HG03103 (cell line): Measurements from ENCODE around the gene SPPL3.

Source experiments
- ATAC-seq: cut with Tn5 transposase; IDR thresholded peaks from one replicate; pipeline ENCODE4 v1.9.1; 2021; ENCODE audit warnings: low read depth; ENCODE audit not compliant: unreplicated experiment

SPPL3 gene

GRCh38 chr12:120822832-120823503 is 81.2 kb downstream of the SPPL3 start:
- ATAC-seq = no peak

DNA sequence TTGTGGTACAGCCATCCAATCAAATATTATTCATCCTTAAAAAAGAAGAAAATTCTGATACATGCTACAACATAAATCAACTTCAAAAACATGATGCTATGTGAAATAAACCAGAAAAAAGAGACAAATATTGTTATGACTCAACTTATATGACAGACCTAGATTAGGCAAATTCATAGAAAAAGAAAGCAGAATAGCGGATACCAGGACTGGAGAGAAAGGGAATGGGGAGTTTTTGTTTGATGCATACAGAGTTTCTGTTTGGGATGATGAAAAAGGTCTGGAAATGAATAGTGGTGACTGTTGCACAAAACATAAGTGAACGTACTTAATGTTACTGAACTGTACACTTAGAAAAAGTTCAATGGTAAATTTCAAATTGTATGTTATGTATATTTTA is 82.3 kb downstream of the SPPL3 start:
- no peak for ATAC-seq

- ATAC-seq = no peak
Measured at GRCh38 chr12:120820884-120821510, 83.2 kb downstream of the SPPL3 start.

DNA sequence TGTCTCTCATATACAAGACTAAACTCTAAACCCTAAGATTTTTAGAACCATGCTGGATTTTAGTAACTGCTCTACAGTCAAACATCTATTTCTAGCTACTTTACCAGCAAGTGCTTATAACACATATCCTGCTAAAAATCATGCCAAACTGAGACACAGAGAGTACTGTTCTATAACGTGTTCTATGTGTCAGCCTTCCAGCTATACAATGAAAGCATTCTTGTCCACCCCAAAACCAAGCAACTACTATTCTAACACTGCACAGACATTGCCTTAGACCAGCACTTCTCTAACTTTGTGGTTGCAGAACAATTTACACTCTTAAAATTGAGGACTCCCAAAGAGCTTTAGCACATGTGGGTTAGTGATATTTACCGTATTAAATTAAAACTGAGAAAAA is 85.7 kb downstream of the SPPL3 start:
- ATAC-seq = no peak

GRCh38 chr12:120817559-120818330 is 86.4 kb downstream of the SPPL3 start:
- no peak for ATAC-seq

GRCh38 chr12:120816363-120816762 is 87.8 kb downstream of the SPPL3 start:
- no peak for ATAC-seq

DNA sequence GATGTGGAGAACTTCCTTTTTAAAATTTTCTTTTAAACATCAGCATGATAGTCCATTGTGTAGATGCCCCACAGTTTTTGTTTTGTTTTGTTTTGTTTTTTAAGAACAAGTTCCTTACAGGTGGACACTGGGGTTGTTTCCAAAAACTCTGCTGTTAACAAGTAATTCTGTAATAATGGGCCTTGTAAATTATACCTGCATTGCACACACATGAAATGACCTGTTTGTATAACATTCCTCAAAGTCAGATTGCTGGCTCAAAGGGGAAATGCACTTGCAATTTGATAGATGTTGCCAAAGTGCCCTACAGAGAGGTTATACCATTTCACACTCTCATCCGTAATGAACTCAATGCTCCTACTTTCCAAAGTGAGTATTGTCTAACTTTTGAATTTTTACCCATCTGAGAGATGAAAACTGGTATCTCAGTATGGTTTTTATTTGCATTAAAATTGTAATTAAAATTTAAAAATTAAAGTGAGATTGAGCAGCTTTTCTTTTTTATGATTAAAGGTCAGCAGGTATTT is 89.2 kb downstream of the SPPL3 start:
- ATAC-seq = no peak

DNA sequence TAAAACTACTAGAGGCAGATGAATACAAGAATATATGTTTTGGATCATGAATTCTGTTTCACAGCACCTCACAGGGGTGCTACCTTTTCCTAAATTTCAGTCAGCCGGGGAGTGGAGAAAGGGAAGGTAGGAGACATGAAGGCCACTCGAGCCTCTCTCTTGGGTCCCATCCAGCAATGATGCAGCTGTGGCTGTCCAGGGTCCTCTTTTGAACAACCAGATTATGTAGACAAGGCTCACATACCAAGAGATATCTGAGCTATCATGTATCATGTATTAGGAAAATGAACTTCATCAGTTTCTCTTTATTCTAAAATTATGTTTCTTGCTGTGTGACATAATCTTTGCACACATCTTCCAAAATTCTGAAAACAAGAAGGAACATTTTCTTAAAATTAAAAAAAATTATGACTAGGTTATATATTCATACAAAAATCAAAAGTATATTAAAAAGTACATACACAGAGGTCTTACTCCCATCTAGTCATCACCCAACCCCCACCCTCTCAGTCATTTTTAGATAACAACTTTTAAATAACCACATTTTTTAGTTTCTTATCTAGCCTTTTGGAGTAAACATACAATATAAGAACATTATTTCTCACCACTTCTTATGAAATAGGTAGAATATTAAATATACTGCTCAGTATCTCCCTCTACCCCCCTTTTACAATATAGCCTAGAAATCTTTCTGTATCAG is 89.8 kb downstream of the SPPL3 start:
- no peak for ATAC-seq

- no peak for ATAC-seq
Measured at GRCh38 chr12:120813588-120814153, 90.5 kb downstream of the SPPL3 start.

GRCh38 chr12:120810021-120810420 is 94.1 kb downstream of the SPPL3 start:
- ATAC-seq = no peak

DNA sequence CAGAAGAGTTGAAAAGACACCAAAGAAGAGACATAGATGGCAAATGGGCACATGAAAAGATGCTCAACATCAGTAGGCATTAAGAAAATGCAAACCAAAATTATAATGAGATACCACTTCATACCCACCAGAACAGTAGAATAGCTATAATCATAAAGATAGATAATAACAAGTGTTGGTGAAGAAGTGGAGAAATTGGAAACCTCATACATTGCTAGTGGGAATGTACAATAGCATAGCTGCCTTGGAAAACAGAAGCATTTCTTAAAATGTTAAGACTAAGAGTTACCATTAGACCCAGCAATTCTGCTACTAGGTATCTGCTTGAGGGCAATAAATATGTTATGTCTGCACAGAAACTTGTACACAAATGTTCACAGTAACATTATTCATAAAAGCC is 99.7 kb downstream of the SPPL3 start:
- no peak for ATAC-seq

DNA sequence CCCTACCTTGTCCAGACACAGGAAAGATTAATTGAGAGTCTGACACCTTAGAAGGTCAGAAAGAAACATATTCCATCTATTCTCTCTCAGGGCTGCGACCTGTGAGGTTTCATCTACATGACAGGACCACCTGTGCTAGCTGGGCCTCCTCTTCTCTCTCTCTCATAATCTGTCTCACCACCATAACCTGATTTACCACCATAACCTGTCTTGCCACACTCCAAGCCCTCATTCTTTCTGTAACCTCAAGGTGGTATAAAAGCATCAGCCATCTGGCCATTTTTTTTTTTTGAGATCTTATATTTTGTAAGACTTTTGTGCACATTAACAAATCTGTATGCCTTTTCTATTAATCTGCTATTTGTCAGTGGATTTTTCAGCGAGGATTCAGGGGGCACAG is 103.0 kb downstream of the SPPL3 start:
- no peak for ATAC-seq

- ATAC-seq = no peak
Measured at GRCh38 chr12:120800665-120801064, 103.5 kb downstream of the SPPL3 start.

DNA sequence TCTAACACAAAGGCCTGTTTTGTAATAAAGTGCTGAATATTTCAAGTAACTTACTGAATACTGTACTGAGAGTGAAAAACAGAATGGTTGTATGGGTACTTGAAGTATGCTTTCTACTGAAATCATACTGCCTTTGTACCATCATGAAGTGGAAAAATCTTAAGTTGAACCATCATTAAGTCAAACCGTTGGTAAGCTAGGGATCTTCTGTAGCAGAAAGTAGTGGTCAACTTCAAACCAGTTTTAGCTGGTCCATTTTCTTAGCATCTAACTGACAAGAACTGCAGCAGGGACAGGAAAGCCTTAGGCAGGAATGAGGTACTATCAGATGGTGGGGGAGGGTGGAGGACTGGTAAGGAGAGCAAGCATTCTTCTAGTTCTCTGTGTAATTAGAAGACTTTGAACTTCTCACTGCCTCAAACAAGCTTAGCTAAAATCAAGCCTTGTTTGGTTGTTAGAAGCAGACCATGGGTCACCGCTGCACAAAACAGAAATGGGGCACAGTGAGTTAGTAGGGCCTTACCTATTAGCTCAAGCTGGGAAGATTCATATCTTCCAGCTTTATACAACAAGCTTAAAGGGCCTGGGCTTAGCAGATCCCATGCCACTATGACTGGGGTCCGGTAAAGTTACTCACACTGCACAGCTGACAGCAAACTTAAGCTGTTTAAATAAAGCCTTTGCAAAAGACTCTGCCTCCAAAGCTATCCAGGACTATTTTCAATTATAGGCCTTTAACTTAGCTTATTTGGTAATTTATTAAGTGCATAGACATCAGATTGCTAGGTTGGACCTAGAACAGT is 104.7 kb downstream of the SPPL3 start:
- ATAC-seq = no peak

- no peak for ATAC-seq
Measured at GRCh38 chr12:120798696-120799095, 105.5 kb downstream of the SPPL3 start.

DNA sequence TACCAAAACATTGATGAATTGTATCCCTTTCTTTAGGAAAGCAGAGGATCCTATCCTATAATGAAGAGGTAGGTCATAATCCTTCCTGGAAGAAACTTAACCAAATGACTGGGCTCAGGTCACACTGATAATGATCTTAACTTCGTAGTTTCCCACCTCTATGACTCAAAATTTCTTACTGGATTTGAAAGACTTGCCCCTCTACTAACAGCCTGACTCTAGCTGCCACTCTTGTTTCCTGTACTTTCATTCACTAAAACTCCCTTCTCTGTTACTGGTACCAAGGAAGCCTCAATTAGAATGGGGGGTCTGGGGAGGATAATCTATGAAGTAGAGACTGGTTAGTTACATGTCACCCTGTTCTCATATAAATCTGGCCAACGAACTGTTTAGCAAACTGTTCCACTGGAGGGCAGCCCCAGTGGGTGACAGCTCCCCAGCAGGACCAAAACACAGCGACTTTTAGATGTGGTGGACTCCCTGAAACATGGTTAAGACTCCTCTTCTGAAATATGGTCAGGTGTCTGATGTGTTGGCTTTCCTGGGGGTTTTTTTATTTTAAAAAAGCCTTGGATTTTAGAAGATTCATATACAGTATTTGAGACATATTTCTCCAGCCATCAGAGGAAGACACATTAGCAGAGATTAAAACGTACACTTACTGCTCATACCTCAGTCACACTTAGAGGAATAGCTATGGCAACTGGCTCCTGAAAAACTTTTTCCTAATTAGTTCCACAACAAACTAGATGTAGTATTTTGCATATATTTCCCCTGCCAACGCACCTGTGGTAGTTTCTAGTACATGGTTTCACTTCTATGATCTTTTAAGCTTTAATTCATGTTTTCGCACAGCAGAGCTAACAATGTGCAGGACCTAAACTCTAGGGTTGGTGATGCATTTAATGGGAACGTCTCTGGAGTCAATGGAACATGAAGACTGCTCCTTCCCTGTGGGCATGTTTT is 106.2 kb downstream of the SPPL3 start:
- no peak for ATAC-seq

GRCh38 chr12:120795441-120796178 is 108.5 kb downstream of the SPPL3 start:
- no peak for ATAC-seq

DNA sequence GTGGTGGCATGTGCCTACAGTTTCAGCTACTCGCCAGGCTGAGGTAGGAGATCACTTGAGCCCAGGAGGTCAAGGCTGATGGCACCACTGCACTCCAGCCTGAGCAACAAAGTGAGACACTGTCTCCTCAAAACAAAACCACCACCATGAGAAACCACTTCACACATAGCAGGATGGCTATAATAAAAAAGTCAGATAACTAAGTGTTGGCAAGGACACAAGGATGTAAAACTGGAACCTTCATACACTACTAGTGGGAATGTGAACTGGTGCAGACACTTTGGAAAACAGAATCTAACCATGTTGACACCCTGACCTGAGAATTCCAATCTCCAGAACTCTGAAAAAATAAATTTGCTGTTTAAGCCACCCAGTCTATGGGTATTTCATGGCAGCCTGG is 110.8 kb downstream of the SPPL3 start:
- ATAC-seq = no peak
